Glomerular endothelial cell (primary cell): ENCODE data around the gene EPC1. TPM values are rescaled to one million over a fixed set of nuclear protein-coding genes. Genes with fewer than 3 reads are reported as not detected.
"Not testable (repeated sequence)": the region's sequence is repeated elsewhere in the genome, so short reads cannot be mapped to it uniquely, and the experiment has no call there.

ENCODE experiments used
- DNase-seq: peaks from one replicate; pipeline ENCODE4 v3.0.0-alpha.2; 2011; ENCODE audit warnings: low read depth, low spot score; ENCODE audit errors: extremely low read depth
- total RNA-seq: library from RNA; depleted of rRNA; stranded (reverse); fragments of >200 nt; gene quantifications from 2 replicates; pipeline ENCODE4 v1.2.3, GENCODE V29; 2015

Gene EPC1
- total RNA-seq, 1 donor from 2014 or later: 24.9 TPM

DNA sequence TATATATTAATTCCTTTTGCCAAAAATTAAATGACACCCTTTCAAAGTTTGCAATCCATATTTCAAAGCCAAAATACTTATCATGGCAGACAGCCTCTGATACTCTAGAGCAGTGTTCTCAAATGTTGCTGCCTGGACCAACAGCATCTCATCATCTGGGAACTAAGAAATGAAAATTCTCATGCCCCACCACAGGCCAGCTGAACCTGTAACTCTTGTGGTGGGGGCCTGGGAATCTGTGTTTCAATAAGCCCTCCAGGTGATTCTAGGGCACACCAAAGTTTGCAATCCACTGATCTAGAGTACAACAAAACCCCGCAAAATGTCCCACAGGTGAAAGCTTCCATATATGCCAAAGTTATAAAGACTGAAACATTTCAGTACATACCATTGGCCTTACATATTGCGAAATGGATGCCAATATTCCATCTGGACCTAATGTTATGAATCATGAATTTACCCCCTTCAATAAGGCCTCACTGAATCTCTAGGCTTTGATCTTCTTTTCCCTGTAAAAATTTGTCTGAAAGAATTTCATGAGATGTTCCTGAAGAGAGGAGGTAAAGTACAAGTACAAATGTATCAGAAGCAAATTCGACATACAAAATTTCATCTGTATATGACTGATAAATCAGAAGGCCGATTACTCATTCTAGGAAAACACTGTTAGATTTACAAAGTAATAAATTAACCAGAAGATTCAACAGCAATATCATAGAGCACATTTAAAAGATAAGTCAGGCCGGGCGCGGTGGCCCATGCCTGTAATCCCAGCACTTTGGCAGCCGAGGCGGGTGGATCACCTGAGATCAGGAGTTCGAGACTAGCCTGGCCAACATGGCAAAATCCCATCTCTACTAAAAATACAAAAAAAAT lies 25.3 kb upstream of the EPC1 start:
- DNase-seq: no peak

DNA sequence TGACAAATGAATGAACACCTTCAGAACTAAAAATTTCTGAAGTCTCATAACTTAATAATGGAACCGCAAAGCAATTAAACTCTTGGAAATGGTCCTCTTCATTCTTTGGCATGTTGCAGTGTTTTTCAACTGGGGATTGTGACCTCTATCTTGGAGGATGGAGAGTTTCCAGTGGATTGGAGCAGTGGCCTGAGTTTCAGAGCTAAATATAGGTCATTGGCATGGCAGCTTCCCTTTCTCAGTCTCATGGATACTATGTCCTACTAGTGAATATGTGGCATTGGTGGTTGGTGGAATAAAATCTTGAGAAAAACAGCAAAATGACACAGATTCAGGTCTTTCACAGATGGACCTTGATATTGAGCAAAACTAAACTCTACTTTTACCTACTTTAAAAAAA lies 24.1 kb upstream of the EPC1 start:
- DNase-seq: no peak

- DNase-seq: no peak
These were observed 21.0 kb upstream of the EPC1 start for GRCh38 chr10:32367793-32368453.

GRCh38 chr10:32366588-32366987 lies 19.6 kb upstream of the EPC1 start:
- DNase-seq: no peak

GRCh38 chr10:32366111-32366510 lies 19.2 kb upstream of the EPC1 start:
- no peak for DNase-seq

- not testable (repeated sequence) for DNase-seq
These were observed 18.4 kb upstream of the EPC1 start for GRCh38 chr10:32365404-32365803.

GRCh38 chr10:32362571-32362970 lies 15.6 kb upstream of the EPC1 start:
- no peak for DNase-seq

DNA sequence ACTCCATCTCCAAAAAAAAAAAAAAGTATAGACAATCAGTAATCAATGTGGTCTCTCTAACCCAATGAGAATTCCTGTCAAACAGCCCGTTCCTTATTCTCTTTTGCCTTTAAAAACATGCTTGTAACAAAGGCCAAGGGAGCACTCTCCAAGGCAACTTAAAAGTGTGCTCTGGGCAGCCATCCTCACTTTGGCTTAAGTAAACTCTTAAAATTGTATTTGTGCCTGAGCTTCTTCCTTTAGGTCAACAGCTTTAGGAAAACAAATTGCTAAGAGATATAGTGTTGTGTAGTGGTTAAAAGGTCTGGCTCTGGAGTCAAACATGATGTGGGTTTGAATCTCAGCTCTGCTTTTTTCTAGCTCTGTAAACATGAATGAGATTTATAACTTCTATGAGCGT lies 13.9 kb upstream of the EPC1 start:
- no peak for DNase-seq

GRCh38 chr10:32360241-32360640 lies 13.3 kb upstream of the EPC1 start:
- DNase-seq: no peak

DNA sequence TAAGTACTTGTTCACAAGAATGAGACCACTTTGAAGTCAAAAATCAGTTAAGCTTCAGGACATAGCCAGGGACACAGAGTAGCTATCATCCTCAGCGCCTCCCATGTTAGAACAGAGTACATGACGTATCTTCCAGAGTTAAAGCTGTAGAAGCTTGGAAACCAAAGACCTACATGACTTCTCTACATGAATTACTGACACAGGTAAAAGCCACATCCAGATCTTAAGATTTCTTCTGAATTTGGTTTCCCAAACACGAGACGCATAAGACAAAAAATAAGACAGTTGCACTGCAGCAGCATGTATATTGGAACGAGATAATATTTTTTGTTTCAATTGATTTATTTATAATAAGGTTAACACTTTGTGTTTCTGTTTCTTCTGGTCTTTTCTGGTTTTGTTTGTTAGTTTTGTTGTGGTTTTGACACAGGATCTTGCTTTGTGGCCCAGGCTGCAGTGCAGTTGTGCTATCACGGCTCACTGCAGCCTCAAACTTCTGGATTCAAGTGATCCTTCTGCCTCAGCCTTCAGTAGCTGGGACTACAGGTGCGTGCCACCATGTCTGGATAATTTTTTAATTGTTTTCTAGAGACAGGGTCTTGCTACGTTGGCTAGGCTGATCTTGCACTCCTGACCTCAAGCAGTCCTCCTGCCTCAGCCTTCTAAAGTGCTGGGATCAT lies 10.2 kb upstream of the EPC1 start:
- no peak for DNase-seq

GRCh38 chr10:32354690-32355089 lies 7.7 kb upstream of the EPC1 start:
- not testable (repeated sequence) for DNase-seq

DNA sequence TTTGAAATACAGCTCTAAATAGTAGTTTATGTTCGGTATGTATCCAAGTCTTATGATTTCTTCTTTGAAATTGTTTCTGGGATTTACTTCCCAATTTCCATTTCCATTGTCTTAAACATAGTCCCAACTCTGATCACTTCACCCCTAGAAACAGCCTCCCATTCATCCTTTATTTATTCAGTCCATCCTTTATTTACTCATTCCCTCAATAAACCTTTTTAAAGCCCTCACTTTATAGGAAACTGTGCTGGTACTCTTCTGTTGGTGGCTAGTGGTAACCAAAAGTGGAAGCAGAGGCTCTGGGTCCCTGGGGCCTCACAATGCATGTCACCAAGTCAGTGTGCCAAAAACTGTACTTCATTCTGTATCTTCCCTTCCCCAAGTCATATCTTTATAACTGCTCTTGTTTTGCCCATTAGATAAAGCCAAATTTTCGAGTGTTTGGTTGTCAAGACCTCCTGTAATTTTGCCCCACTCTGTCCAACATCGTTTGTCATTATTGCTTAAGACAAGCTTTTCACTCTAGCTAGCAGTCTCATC lies 3.9 kb upstream of the EPC1 start:
- no peak for DNase-seq

- no peak for DNase-seq
These were observed 3.2 kb upstream of the EPC1 start for GRCh38 chr10:32349968-32350738.

DNA sequence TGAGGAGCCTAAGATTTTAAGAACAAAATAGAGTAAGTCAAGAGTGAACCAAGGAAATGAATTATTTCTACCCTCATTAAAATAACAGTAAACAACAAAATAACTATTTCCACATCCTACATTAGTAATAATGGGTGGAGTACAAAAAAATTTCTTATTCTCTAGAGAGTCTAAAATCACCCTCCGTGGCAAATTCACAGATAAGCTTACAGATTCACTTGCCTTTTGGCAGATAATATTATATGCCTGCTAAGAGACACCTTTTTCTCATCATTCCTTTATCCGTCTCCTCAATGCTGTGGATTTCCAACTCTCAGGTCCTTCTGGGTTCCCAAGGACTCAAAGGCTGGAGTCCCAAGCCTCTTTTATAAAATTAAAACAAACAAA lies 2.2 kb upstream of the EPC1 start:
- DNase-seq: no peak

- DNase-seq: no peak
These were observed 1.6 kb upstream of the EPC1 start for GRCh38 chr10:32348297-32349198.

GRCh38 chr10:32347363-32348022 lies 535 bp upstream of the EPC1 start:
- no peak for DNase-seq

DNA sequence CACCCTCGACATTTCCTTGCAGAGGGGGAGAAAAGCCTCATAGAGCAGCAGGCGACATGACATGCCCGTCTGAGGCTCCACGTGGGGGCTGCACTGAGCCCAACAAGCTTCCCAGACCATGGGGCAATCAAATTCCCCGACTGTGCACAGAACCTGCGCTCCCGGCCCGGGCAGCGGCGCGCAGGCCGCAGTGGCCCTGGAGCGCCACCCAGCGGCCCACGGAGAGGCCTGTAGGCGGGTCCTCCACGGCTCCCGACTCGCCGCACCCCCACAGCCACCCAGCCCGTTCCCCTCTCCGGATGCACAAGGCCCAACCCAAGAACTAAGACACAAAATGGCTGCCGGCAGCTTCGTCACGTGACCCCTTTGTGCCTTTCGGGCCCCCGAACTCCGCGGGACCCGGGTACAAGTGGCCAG lies 816 bp downstream of the EPC1 start:
- peak; percentile 34 for DNase-seq

DNA sequence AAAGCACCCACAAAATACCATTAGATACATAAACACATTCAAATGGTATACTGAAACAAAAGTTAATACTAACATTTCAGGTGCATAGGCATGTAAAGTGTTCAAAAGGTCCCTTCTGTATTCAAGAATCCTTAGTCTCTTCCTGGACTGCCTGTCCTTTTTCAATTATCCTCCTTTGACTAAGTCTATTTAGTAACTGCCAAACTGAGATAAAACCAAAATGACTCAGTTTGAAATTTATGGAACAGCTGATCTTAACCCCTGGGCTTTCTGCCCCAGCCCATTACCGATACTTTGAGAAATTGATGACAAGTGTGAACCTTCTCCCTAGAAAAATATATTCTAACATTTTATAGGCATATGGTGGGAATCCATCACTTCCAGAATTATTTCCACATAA lies 5.4 kb downstream of the EPC1 start:
- no peak for DNase-seq

DNA sequence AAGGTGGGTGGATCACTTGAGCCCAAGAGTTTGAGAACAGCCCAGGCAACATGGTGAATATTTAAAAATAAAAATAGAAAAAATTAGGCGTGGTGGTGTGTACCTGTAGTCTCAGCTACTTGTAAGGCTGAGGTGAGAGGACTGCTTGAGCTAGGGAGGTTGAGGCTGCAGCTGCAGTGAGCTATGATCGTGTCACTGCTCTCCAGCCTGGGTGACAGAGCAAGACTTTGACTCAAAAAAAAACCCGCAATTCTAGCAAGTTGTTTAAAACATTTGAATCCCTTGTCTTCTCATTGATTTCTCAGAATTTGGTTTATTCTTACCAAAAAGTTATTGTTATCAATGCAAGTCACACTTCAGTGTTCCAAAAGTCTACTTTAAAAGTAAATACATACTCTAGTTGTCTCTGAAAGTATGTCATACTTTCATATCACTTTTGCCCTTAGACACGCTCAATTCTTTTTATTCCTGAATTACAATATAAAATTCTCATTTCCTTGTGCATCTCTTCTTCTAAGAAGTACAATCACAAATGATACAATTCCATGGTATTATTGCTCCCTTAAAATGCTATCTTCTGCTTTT lies 6.3 kb downstream of the EPC1 start:
- no peak for DNase-seq
